Measurements from ENCODE around the gene NT5C. TPM values are rescaled to one million over a fixed set of nuclear protein-coding genes. Genes with fewer than 3 reads are reported as not detected.
"Not testable (repeated sequence)": the region's sequence is repeated elsewhere in the genome, so short reads cannot be mapped to it uniquely, and the experiment has no call there.

The NT5C gene
- total RNA-seq (2014; rRNA removed; shearing (Covaris generic); ENCODE audit: low replicate concordance): 29.1 and 92.2 TPM in 2 replicates

DNA sequence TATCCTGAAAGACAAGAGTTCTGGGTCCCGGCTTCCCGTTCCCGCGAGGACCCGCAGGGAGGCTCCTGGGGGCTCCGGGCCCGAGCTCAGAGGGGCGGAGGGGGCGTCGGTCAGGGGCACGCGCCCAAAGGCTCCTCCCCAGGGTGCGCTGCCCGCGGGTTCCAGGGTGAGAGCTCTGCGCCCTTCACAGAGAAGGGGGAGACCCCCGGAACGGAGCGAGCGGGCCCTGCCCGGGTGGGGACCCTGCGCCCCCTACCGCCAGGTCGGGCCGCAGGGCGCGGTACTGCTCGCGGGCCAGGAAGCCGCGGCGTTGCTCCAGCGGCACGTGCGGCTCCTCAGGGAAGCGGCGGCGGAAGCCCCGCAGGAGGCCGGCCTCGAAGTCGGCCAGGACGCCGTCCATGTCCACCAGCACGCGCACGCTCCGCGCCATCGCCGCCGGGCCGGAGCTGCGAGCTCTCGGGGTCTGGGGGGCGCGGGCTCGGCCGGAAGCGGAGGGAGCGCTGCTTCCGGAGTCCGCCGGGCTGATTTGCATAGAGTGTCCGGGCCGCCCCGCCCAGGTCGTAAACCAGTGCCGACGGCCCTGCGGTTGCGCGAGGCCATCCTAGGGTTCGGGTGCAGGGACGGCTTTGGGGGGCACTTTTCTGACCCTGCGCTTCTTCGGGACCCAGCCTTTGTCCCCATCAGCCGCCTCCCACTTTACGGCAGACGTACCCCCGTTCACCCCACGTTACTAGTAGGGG lies at the start of gene NT5C:
Gene NT5C (minus strand): TSS at position 465 of the 740 bp plus-strand sequence. CDS start 35 bp downstream, at position 430.
- Histone ChIP-seq H3K9me3 (no peaks in the 10 kb centered on the region), H3K27me3 (no peaks in the 10 kb centered on the region), H3K4me3 (peak within 1 kb of the TSS; percentile 94), H3K36me3 (peaks cover 46% of the 10 kb centered on the region)
- DNase-seq: peak; percentile 91

DNA sequence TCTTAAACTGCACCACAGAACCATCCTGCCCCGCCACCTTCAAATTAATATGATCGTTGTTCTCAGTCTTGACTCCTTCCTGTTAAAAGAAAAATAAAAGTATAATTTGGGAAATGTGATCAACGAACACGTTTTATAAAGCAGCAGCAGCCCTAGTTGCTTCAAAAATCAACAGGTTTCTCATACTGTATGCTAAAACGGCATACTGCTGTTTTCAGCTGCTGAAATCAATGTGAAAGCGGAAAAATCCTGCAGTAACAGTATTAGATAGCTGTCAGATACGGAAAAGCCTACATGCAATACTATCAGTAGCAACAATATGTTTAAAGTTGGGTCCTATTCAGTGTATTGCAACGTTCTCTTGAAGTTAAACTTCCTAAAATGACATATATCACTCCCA lies 49.6 kb upstream of the NT5C start:
- H3K36me3 ChIP-seq: peaks cover 54% of the 10 kb centered on the region
- no peaks in the 10 kb centered on the region for H3K9me3 ChIP-seq
- H3K27me3 ChIP-seq: no peaks in the 10 kb centered on the region
- DNase-seq: no peak
- H3K4me3 ChIP-seq: peak overlapping the region; percentile 84

DNA sequence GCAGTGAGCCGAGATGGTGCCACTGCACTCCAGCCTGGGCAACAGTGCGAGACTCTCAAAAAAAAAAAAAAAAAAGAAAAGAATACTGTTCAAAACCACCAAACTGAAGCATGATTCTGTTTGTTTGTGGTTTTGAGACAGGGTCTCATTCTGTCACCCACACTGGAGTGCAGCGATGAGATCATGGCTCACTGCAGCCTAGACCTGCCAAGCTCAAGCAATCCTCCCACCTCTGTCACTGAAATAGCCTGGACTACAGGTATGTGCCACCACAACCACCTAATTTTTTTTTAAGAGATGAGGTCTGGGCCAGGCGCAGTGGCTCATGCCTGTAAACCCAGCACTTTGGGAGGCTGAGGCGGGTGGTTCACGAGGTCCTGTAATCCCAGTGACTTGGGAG lies 46.9 kb upstream of the NT5C start:
- no peaks in the 10 kb centered on the region for H3K9me3 ChIP-seq
- H3K27me3 ChIP-seq: no peaks in the 10 kb centered on the region
- no peak for DNase-seq
- no peak overlapping the region for H3K4me3 ChIP-seq
- H3K36me3 ChIP-seq: peaks cover 81% of the 10 kb centered on the region

DNA sequence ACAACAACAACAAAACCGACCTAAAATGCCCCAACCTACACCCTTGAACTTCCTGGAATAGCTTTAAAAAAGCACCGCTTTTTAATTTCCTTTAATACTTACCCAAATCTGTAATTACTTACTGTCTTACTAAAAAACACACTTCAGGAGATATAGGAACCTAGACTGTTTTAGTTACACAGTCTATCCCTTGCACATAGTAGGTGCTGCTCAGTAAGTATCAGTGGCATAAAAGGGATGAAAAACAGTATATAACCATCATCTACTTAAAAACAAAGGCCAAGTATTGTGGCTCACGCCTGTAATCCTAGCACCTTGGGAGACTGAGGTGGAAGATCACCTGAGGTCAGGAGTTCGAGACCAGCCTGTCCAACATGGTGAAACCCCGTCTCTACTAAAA lies 45.1 kb upstream of the NT5C start:
- Histone ChIP-seq H3K27me3 (no peaks in the 10 kb centered on the region), H3K36me3 (peaks cover 94% of the 10 kb centered on the region), H3K9me3 (no peaks in the 10 kb centered on the region), H3K4me3 (no peak overlapping the region)
- no peak for DNase-seq

DNA sequence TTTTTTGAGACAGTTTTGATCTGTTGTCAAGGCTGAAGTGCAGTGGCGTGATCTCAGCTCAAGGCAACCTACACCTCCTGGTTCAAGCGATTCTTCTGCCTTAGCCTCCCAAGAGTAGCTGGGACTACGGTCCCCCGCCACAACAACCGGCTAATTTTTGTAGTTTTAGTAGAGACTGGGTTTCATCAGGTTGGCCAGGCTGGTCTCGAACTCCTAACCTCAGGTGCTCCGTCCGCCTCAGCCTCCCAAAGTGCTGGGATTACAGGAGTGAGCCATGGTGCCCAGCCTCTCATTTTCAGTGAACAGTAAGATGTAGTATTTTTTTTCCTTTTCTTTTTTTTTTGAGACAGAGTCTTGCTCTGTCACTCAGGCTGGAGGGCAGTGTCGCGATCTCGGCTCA lies 43.5 kb upstream of the NT5C start:
- no peak overlapping the region for H3K4me3 ChIP-seq
- H3K36me3 ChIP-seq: peaks cover 94% of the 10 kb centered on the region
- no peaks in the 10 kb centered on the region for H3K9me3 ChIP-seq
- H3K27me3 ChIP-seq: no peaks in the 10 kb centered on the region
- no peak for DNase-seq

DNA sequence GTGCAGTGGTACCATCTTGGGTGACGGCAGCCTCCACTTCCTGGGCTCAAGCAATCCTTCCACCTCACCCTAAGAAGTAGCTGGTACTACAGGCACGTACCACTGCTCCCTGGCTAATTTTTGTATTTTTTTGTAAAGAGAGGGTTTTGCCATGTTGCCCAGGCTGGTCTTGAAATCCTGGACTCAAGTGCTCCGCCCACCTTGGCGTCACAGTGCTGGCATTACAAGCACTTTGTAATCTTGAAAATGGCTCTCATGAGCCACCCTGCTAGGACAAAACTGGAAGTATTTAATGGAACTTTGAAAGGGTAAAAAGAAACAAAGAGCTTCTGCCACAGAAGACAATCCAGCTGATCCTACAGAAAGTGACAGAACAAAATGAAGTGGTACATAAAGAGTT lies 42.0 kb upstream of the NT5C start:
- H3K4me3 ChIP-seq: no peak overlapping the region
- no peaks in the 10 kb centered on the region for H3K27me3 ChIP-seq
- H3K9me3 ChIP-seq: no peaks in the 10 kb centered on the region
- peaks cover 92% of the 10 kb centered on the region for H3K36me3 ChIP-seq
- DNase-seq: no peak

DNA sequence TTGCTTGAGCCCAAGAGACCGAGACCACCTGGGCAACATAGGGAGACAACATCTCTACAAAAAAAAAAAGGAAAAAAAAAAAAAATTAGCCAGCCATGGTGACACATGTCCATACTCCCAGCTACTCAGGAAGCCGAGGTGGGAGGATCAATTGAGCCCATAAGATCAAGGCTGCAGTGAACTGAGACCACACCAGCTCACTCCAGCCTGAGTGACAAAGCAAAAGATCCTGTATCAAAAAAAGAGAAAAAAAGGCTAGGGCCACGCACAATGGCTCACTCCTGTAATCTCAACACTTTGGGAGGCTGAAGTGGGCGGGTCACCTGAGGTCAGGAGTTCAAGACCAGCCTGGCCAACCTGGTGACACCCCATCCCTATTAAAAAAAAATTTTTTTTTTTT lies 37.5 kb upstream of the NT5C start:
- H3K27me3 ChIP-seq: no peaks in the 10 kb centered on the region
- H3K4me3 ChIP-seq: no peak overlapping the region
- peaks cover 86% of the 10 kb centered on the region for H3K36me3 ChIP-seq
- no peak for DNase-seq
- no peaks in the 10 kb centered on the region for H3K9me3 ChIP-seq

DNA sequence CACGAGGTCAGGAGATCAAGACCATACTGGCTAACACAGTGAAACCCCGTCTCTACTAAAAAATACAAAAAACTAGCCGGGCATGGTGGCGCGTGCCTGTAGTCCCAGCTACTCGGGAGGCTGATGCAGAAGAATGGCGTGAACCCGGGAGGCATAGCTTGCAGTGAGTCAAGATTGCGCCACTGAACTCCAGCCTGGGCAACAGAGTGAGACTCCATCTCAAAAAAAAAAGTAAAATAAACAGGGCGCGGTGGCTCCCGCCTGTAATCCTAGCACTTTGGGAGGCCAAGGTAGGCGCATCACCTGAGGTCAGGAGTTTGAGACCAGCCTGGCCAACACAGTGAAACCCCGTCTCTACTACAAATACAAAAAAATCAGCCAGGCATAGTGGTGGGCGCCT lies 33.1 kb upstream of the NT5C start:
- H3K36me3 ChIP-seq: peaks cover 75% of the 10 kb centered on the region
- DNase-seq: not testable (repeated sequence)

DNA sequence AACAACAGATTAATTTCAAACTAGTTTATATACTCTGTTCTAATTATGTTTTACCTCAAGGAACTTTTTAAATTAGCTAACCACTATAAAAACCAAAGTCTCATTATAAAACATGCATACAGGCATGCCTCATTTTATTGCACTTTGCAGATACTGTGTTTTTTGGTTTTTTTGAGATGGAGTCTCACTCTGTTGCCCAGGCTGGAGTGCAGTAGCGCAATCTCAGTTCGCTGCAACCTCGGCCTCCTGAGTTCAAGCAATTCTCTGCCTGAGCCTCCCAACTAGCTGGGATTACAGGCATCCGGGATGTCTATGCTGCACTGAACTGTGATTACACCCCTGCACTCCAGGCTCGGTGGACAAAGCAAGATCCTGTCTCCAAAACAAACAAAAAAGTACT lies 31.5 kb upstream of the NT5C start:
- no peak for DNase-seq
- Histone ChIP-seq H3K27me3 (no peaks in the 10 kb centered on the region), H3K36me3 (peaks cover 67% of the 10 kb centered on the region), H3K9me3 (no peaks in the 10 kb centered on the region), H3K4me3 (no peak overlapping the region)

More for the DNA sequence above, 33.1 kb upstream of the NT5C start:
- H3K9me3 ChIP-seq, H3K4me3 ChIP-seq, H3K27me3 ChIP-seq: not testable (repeated sequence)

DNA sequence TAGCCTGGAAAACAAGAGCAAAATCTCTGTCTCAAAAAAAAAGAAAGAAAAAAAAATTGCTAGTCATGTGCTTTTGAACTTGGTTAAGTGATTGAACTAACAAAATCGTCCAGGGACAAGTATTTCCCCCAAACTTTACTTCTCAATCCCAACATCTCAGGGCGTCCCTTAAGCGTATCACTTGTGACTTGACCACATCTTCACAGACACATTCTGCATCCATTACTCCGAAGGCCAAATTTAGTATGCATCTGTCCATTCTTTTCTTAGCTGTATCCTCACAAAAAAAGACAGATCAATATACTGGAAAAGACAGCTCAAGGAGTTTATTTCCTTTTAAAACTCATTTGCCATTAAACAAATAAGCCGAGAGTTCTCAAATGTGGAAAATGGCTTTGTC lies 28.7 kb upstream of the NT5C start:
- Histone ChIP-seq H3K36me3 (peaks cover 55% of the 10 kb centered on the region), H3K27me3 (no peaks in the 10 kb centered on the region), H3K9me3 (no peaks in the 10 kb centered on the region), H3K4me3 (no peak overlapping the region)
- no peak for DNase-seq

DNA sequence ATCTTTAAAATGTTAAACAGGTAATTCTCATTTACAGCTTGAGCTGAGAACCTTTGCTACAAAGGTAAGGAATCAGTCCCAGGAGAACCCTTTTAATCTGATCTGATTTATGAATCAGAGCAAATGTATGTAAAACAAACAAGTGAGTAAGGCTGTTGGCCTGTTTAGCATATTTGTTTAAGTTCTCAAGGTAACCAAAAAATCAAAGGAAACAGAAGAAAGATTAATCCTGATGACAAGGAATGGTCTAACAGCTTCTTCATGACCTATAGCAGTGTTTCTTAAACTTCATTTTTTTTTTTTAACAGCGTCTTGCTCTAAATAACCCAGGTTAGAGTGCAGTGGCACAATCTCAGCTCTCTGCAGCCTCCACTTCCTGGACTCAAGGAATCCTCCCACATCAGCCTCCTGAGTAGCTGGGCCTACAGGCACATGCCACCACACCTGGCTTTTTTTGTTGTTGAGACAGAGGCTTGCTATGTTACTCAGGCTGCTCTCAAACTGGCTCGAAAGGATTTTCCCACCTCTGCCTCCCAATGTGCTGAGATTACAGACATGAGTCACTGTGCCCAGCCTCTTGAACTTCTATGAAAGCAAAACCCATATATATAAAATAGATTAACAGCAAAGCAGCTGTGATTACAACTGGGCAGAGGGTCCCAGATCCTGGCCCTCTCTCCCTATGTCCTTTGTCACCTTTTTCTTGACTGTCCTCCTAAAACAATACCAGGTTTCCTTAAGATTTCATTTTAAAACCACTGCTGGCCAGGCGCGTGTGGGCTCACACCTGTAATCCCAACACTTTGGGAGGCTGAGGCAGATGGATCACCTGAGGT lies 27.9 kb upstream of the NT5C start:
- peaks cover 51% of the 10 kb centered on the region for H3K36me3 ChIP-seq
- H3K27me3 ChIP-seq: no peaks in the 10 kb centered on the region
- no peak overlapping the region for H3K4me3 ChIP-seq
- H3K9me3 ChIP-seq: no peaks in the 10 kb centered on the region
- DNase-seq: peak; percentile 39

DNA sequence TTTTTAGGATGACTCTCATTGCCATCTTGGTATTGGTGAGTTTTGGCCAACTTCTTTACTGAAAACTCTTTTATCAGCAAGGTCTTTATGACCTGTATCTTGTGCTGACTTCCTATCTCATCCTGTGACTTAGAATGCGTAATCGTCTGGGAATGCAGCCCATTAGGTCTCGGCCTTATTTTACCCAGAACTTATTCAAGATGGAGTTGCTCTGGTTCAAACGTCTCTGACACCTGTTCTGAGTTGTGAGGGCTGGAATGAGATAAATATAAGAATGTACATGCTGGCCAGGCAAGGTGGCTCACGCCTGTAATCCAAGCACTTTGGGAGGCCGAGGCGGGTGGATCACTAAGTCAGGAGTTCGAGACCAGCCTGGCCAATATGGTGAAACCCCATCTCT lies 26.9 kb upstream of the NT5C start:
- H3K36me3 ChIP-seq: peaks cover 46% of the 10 kb centered on the region
- DNase-seq, H3K4me3 ChIP-seq, H3K27me3 ChIP-seq, H3K9me3 ChIP-seq: not testable (repeated sequence)

DNA sequence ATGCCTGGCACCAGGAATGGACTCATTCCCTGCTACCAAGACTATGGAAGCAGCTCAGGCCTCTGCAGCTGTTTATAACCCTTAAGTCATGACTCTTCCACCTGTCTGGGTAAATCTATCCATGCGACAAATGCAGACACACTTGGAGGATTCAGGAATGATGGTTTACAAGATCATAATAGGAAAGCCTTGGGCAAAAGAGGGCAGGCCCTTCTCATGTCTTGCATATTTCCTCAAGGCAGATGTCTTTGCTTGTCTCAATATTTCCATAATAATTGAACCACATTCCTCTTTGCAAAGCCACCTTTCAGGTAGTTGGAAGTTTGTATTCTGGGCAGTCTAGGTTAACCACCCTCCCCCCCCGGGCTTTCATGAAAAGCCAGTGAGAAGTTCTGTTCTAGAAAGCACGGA lies 23.7 kb upstream of the NT5C start:
- Histone ChIP-seq H3K9me3 (no peaks in the 10 kb centered on the region), H3K36me3 (peaks cover 40% of the 10 kb centered on the region), H3K27me3 (no peaks in the 10 kb centered on the region), H3K4me3 (no peak overlapping the region)
- no peak for DNase-seq

DNA sequence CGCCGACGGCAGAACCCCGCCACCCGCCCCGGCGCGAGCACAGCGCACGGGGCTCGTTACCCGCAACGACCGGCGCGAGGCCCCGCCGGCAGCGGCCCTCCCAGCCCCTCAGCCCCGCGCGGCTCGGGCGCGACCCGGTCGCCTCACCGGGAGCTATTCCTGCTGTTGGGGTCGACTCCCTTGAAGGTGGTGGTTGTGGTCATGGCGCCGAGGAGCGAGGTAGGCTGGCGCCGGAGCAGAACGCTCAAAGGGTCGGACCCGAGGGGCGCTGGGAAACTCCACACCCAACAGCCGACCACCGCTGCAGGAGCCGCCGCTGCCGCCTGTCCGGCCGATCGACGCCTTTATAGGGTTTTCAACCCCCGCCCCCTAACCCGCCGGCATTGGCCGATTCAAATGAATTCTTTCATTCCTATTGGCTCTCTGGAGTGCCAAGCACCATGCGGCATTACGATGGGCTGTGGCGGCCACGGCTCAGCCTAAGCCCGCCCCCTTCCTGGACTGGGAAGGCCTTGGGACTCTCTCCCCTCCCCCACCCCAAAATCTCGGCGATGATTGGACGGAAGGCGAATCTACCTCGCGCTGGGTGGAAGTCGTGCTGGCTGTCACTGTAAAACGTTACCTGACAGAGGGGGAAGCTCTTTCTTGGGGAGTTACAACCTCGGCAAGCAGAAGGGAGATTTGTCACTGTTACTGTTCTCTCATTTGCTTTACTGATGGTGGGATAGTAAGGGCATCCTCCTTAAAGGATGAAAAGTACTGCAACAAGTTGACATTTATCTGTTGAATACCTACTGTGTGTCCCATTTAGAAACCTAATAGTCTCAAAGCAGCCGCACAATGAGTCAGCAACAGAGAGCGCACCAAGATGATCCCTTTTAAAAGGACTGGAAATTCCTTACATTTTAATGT lies 22.9 kb upstream of the NT5C start, which contains the start of gene JPT1:
Gene JPT1 (minus strand): TSS at position 318 of the 912 bp plus-strand sequence. CDS start 115 bp downstream, at position 203.
- Histone ChIP-seq H3K36me3 (peaks cover 39% of the 10 kb centered on the region), H3K27me3 (no peaks in the 10 kb centered on the region), H3K4me3 (peak within 1 kb of the TSS; percentile 94), H3K9me3 (no peaks in the 10 kb centered on the region)
- DNase-seq: peak; percentile 99

DNA sequence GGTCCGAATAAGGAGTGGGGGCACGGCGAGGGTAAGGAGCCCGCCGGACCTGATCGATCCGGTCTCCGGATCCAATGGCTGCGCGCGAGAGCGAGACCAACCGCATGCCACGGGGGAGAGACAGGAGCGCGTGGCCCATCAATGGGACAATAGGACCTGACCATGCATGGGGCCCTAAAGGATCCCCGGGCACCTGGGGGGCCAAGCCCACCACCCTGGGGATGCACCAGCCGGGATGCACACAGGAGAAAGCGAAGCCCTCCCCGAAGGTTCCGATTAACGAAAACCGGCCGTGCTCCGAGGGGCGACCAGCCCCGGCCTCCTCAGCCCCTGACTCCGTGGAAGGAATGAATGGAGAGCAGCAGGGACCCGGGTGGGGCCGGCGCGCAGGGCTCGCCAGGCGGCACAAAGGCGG lies 22.2 kb upstream of the NT5C start:
- peak; percentile 19 for DNase-seq
- Histone ChIP-seq H3K4me3 (peak overlapping the region; percentile 94), H3K36me3 (peaks cover 41% of the 10 kb centered on the region), H3K9me3 (no peaks in the 10 kb centered on the region), H3K27me3 (no peaks in the 10 kb centered on the region)

DNA sequence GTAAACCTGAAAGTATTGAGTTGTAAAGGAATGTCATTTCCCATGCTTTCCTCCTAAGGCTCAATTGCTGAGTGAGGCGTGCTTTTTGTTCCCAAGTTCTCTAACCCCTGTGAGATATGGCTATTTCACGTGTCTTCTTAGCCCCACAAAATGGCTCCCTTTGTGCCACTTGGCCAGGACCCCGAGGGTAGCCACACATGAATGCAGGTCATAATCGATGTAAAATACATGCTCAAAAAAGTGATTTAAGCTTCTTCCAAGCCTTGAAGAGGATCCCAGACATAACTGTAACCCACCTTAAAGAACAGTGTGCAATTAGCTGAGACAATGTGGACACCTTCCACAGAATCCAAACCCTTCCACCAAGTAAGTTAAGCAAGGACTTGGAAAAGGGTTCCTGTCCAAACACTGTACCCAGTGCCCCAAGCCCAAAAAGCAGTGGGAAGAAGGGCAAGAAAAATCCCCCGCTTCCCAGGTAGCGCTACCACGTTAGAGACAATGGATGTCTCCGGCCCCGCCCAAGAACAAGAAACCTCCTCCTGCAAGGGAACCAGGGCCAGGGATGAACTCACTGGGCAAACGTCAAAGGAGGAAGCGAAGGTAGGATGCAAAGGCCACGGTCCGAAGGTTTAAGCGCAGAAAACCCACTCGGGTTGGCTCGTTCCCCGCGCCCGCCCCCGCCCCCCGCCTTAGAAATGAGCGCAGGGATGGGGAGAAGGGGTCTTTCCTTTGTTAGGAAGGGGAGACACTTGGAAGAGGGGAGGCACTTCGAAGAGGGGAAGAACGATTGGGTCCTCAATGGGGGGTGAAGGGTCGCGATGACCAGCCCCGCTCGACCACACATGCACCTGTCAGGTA lies 21.6 kb upstream of the NT5C start:
- peak; percentile 56 for DNase-seq
- peaks cover 42% of the 10 kb centered on the region for H3K36me3 ChIP-seq
- H3K27me3 ChIP-seq: no peaks in the 10 kb centered on the region
- H3K4me3 ChIP-seq: peak overlapping the region; percentile 94
- H3K9me3 ChIP-seq: no peaks in the 10 kb centered on the region
